GM19238 (cell line): Measurements from ENCODE around the gene CEP104.

Experiments used
- DNase-seq: peaks from one replicate; pipeline ENCODE4 v3.0.0; 2011; ENCODE audit warnings: low spot score; ENCODE audit not compliant: insufficient read length

Gene CEP104

GRCh38 chr1:3869751-3870301 is 12.8 kb upstream of the CEP104 start:
- no peak for DNase-seq

- no peak for DNase-seq
Measured at GRCh38 chr1:3868464-3869006, 11.5 kb upstream of the CEP104 start.

DNA sequence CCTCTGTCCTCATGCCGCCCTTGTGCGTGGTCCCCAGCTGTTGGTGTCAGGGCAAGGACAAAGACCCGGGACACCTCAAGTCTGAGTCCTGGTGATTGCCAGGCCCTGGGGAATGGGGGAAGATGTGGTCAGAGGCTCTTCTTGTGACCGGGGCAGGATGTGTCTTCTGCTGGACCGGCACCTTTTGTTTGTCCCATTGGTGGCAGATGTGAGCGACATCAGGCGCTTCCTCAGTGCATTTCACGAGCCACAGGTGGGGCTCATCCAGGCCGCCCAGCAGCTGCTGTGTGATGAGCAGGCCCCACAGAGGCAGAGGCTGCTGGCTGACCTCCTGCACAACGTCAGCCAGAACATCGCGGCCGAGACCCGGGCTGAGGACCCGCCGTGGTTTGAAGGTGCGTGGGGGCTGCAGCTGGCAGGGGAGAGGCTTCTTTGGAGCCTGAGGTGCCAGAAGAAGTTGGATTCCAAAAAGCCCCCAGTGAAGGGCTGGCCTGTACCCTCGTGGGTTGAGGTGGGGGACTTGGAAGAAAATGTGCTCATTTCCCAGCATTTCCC is 8.7 kb upstream of the CEP104 start:
- no peak for DNase-seq

- DNase-seq: no peak
Measured at GRCh38 chr1:3864884-3865283, 7.9 kb upstream of the CEP104 start.

DNA sequence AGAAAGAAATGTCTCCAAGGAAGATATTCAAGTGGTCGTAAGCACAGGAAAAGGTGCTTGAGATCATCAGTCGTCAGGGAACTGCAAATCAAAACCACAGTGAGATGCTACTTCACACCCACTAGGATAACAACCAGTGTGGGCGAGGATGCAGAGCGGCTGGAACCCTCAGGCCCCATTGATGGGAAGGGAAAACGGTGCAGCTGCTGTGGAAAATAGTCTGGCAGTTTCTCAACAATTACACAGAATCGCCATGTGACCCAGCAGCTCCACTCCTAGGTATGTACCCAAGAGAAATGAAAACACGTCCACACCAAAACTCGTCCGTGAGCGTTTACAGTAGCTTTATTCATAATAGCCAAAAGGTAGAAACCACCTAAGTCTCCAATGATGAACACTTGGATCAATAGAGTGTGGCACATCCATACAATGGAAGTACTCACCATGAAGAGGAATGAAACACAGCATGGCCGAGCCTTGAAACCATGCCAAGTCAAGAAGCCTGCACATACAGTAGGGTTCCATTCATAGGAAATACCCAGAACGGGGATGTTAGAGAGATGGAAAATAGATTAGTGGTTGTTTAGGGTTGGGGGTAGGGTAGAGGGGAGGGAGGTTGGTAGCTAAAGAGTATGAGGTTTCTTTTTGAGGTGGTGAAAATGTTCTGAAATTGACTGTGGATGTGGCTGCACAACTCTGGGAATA is 6.4 kb upstream of the CEP104 start:
- no peak for DNase-seq

DNA sequence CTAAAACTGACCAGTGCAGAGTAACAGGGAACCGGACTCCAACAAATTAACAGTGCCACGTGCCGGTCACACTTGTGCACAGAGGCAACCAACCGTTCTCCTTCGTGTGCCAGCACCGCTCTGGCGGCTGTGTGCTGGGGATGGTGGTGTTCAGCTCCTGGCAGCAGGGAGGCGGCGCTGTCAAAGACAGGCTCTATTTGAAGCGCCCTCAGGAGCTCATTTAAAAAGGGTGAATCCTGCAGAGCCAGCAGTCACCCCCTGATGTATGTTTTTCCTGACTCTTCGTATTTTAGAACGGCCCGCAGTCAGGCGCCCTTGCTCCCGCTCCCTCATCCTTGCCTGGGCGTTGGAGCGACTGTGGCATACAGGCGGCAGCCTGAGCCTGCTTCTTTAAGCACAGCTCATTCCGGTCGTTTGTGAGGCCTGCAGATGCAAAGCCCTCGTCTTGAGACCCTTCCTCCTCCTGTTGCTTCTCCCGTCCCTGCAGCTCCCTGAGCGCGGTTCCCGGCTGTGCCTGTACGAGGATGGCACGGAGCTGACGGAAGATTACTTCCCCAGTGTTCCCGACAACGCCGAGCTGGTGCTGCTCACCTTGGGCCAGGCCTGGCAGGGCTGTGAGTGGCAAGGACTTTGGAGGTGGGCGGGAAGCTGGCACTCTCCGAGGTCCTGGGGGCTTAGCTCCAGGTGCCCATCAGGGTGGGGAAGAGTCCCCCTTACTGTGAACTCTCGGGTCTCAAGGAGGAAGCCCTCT is 1.4 kb upstream of the CEP104 start:
- DNase-seq: no peak

- DNase-seq: no peak
Measured at GRCh38 chr1:3857791-3858129, 749 bp upstream of the CEP104 start.

DNA sequence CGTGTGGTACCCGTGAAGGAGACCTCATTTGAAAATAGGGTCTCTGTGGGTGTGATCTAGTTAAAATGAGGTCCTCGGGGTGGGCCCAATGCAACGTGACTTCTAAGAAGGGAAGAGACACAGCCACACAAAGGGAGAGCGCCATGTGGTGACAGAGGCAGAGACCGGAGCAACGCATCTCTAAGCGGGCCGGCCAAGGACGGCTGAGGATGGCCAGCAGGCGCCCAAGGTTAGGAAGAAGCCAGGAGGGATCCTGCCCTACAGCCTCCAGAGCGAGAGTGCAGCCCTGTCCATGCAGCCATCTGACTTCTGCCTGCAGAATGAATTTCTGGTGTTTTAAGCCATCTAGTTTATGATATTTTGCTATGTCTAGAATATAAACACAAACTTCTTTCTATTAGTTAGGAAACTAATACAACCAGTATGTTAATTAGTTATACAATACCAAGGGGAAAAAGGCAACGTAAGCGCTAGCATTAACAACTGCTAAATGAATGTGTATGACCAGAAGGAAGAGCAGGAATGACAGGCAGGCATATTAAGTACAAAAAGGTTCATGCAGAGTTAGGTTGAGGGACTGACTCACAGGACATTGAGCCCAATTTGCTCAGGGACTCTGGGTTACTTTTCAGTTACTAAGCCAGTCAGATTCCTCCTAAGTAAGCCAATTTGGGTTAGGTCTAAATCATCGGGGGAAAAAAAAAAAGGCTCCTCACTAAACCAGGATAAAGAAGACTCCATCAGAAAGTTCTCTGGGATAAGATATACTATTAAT is 4.1 kb downstream of the CEP104 start:
- no peak for DNase-seq

DNA sequence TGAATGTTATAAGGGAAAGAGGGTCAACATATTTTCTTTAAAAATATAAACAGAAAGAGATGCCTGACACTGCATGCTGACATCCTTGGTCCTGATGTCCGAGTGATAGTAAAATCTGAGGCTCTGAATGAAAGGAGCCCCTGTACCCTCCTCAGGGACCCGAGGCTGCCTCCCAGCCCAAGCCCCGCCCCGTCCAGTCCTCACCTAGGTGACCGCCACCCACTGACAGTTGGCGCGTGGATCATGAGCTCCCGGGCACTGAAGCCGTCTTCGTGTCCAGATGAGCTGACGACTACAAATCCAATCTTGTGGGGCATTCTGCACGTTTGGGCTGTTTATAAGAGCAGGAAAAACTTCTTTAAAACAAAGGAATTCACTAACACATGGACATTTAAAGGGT is 4.9 kb downstream of the CEP104 start:
- DNase-seq: no peak

DNA sequence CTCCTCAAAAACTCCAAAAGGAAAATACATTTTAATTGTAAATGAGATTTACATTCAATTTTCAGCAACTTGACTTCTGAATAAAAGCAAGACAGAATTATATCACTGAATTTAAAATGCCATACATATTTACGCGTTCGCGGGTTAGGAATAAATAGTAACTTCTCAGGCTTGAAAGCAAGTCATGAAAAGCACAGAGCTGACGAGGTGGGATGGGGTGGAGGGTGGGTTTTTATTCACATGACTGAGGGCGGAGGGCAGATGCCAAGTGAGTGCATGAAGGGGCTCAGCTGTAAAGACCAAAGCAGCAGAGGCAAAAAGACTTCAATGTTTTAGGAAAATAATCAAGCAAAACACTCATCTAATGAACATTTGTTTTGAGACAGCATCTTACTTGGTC is 5.7 kb downstream of the CEP104 start:
- DNase-seq: no peak

GRCh38 chr1:3850857-3851256 is 6.2 kb downstream of the CEP104 start:
- no peak for DNase-seq

DNA sequence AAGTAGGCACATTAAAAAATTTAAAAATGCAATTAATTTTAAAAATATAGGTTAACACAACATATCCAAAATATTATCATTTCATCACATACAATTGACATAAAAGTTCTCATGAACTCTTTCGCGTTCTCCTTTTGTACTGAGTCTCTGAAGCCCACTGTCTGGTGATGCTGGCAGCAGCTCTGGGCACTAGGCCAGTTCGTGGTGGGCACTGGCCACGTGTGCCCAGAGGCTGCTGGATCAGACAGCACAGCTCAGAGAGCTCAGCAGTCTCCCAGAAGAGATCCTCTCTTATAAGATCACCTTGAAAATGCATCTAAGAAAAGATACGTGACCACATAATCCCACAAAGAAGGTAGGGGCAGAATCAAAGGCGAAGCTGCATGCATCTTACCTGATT is 9.9 kb downstream of the CEP104 start:
- DNase-seq: no peak

GRCh38 chr1:3846541-3846940 is 10.5 kb downstream of the CEP104 start:
- DNase-seq: no peak

DNA sequence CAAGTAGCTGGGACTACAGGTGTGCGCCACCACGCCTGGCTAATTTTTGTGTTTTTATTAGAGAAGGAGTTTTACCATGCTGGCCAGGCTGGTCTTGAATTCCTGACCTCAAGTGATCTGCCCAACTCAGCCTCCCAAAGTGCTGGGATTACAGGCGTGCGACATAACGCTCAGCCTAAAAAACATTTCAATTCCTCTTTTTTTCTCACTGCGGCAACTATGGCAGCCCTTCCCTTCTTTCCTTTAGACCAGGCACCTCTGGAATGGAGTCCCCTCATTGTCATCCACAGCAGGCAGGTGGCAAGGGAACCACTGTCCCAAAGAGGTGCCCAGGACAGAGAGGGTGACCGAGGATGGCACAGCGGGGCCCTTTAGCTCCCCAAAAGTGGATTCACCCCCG is 14.1 kb downstream of the CEP104 start:
- DNase-seq: no peak

DNA sequence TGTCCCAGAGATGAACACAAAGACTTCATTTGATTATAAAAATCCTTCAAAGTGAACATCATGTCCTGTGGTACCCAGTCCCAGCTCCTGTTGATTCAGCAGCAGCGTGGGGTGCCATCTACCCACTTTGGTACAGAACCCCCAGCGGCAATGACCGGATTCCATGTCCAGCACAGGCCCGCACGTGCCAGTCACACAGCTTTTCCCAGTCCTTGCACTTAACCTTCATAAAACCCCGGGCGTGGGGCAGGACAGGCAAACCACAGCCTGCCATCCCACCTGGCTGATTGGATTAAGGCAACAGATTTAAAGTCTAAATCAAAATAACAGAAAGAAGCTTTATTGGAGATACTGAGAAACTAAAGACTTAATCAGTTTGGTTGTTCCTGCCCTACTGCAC is 15.5 kb downstream of the CEP104 start:
- no peak for DNase-seq

- no peak for DNase-seq
Measured at GRCh38 chr1:3838788-3839187, 18.2 kb downstream of the CEP104 start.

GRCh38 chr1:3837685-3838084 is 19.3 kb downstream of the CEP104 start:
- no peak for DNase-seq

GRCh38 chr1:3837200-3837599 is 19.8 kb downstream of the CEP104 start:
- no peak for DNase-seq

DNA sequence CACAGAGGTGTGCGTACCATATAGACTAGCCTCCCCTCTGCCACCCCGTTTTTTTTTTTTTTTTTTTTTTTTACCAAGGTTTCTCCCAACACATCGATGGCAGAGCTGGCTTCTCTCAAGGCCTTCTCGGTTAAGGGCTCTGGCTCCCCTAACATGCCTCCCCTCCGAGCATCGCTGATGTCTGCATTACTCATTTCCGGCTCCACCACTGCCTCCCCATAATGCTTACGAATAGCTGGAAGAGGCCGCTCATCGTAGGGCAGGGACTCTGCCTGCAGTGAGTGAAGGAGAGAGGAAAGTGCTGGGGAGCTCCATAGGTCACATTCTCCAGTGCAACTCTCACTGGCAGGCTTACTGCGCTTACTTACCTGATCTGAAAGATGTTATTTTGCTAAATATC is 20.6 kb downstream of the CEP104 start:
- no peak for DNase-seq

DNA sequence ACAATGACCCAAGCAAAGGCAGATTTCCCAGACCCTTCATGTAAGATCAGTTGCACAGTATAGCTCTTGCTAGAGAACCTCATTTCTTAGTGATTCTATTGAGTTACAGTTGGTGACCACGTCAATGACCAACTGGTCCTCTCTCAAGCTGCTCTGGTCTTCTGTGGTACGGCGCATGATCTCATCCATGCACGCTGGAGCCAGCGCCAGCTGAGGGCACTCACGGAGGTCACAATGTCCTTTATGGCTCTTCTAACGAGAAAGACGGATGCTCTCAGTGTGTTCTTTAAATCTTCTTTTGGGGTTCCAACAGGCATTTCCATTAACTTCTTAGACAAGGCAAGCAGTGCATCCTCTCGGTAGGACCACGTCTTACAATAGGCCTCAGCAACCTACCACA is 22.3 kb downstream of the CEP104 start:
- DNase-seq: no peak

DNA sequence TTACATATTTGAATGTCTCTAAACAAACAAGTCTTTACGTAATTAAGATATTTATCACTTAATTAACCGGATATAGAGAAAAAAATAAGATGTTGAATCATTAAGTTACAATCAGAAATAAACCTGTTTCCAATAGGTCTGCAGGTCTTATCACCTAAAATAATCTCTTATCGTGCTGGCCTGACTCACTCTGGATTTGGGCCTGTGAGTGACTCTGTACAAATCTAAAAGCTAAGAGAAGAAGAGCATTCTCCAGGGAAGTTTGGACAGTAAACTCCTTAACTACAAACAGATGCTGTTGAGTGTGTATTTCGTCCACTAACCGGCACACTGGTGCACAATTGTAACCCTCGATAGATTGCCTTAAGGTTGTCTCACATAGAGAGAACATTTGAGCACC is 25.3 kb downstream of the CEP104 start:
- no peak for DNase-seq

GRCh38 chr1:3828391-3828790 is 28.6 kb downstream of the CEP104 start:
- DNase-seq: no peak
